Stimulated activated naive B cell treated with anti-CD40 and anti-IgM and Interleukin-4, amounts not matched to agents 10 μg/mL and 1 μg/mL and 100 μg/mL, for 72 hours (primary cell): Measurements from ENCODE around the gene ULK3.
"Not testable (repeated sequence)": the region's sequence is repeated elsewhere in the genome, so short reads cannot be mapped to it uniquely, and the experiment has no call there.

ENCODE experiments used
- ATAC-seq, 2 donors: fragments of 150-1000 bp; cut with Tn5 transposase; replicated peaks; 2 replicates each; pipeline ENCODE4 v1.10.0; 2021; ENCODE audit warnings: moderate library complexity in 1 of 2
- DNase-seq: peaks from one replicate; pipeline ENCODE4 v3.0.0; 2021
- H3K27ac Mint-ChIP-seq: one replicate; pipeline ENCODE4 v1.8.0; 2022; ENCODE audit warnings: mild to moderate bottlenecking, mixed read lengths
- H3K27me3 Mint-ChIP-seq, 2 donors: one replicate each; pipeline ENCODE4 v1.8.0; 2022; ENCODE audit warnings: mixed read lengths in 2 of 2
- H3K36me3 Mint-ChIP-seq, 2 donors: one replicate each; pipeline ENCODE4 v1.8.0; 2022; ENCODE audit warnings: mixed read lengths in 2 of 2, mild to moderate bottlenecking in 1 of 2
- H3K4me1 Mint-ChIP-seq, 2 donors: one replicate each; pipeline ENCODE4 v1.8.0; 2022; ENCODE audit warnings: mixed read lengths in 2 of 2, mild to moderate bottlenecking in 1 of 2
- H3K4me3 Mint-ChIP-seq, 2 donors: one replicate each; pipeline ENCODE4 v1.8.0; 2022; ENCODE audit warnings: mild to moderate bottlenecking in 2 of 2, mixed read lengths in 2 of 2, moderate library complexity in 1 of 2
- H3K9me3 Mint-ChIP-seq, 2 donors: one replicate each; pipeline ENCODE4 v1.8.0; 2022; ENCODE audit warnings: mixed read lengths in 2 of 2, mild to moderate bottlenecking in 1 of 2

Gene ULK3, protein sequence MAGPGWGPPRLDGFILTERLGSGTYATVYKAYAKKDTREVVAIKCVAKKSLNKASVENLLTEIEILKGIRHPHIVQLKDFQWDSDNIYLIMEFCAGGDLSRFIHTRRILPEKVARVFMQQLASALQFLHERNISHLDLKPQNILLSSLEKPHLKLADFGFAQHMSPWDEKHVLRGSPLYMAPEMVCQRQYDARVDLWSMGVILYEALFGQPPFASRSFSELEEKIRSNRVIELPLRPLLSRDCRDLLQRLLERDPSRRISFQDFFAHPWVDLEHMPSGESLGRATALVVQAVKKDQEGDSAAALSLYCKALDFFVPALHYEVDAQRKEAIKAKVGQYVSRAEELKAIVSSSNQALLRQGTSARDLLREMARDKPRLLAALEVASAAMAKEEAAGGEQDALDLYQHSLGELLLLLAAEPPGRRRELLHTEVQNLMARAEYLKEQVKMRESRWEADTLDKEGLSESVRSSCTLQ

DNA sequence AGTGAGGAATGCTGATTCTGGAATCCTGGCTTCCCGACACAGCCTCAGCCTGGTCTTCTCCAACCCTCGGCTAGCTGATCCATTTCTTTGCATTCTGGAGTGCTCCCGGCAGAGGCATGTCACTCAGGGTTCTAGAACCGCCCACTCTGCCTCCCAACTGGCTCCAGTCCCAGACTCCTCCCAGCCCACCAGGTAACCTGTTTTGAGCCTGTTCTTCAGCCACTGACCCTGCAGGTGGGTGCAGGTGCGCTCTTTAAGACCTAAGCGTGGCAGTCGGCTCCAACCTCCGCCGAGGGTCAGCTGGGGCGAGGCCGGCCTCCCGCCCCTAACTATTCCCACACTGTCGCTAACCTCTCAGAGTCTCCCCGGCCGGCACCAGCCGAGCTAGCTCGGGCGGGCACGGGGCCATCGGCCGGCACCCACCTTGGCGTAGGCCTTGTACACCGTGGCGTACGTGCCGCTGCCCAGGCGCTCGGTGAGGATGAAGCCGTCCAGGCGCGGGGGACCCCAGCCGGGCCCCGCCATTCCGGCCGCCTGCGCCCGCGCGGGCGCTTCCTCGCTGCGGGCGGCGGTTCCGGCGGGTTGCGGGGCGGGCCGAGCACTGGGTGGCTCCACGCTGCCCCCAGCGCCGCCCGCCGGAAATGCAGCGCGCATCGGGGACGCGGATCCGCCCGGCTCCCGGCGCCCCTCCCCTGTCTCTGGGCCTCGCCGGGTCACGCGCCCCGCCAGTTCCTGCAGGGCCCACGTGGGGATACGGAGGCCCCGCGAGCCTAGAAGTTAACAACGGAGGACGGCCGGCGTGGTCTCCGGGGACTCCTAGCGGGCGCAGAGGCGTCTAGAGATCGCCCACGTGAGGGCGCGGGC, at the start of gene ULK3:
TSS of gene ULK3 (minus strand) at position 576 of the 864 bp plus-strand sequence. CDS start at position 525, 51 bp downstream.
- H3K36me3 Mint-ChIP-seq: peaks cover 37 to 41% of the 10 kb centered on the region in 2 donors
- H3K4me1 Mint-ChIP-seq: peaks cover 40 to 66% of the 10 kb centered on the region in 2 donors
- H3K27me3 Mint-ChIP-seq: no peaks in the 10 kb centered on the region
- peak within 1 kb of the TSS; percentile 86 to 95 for H3K4me3 Mint-ChIP-seq
- peak within 1 kb of the TSS; percentile 92 for H3K27ac Mint-ChIP-seq
- peak; percentile 89 for DNase-seq
- H3K9me3 Mint-ChIP-seq: no peaks in the 10 kb centered on the region
- ATAC-seq: peak; percentile 91 to 92

DNA sequence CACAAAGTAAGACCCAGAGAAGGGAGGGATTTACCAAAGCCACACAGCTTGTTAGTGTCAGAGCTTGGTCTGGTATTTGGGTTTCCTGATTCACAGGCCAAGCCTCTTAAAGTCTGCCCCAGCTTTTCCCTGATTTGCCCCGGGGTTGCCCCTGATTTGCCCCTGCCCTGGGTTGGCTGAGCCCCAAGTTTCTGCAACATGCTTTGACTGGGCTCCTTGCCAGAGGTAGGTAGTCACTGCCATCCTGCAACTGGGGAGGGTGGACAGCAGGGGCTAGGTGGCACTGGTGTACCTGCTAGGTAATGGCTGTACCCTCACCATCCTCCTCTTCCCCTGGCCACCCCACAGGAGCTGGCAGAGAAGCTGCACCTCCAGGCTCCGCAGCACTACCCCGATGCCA, 49.4 kb upstream of the ULK3 start:
- ATAC-seq (no peak), DNase-seq (no peak)
- peaks cover 16 to 42% of the 10 kb centered on the region in 2 donors for H3K36me3 Mint-ChIP-seq
- H3K27ac Mint-ChIP-seq: no peak overlapping the region
- H3K9me3 Mint-ChIP-seq: no peaks in the 10 kb centered on the region
- H3K4me1 Mint-ChIP-seq: peaks cover 29 to 51% of the 10 kb centered on the region in 2 donors
- H3K27me3 Mint-ChIP-seq: no peaks in the 10 kb centered on the region
- H3K4me3 Mint-ChIP-seq: no peak overlapping the region

DNA sequence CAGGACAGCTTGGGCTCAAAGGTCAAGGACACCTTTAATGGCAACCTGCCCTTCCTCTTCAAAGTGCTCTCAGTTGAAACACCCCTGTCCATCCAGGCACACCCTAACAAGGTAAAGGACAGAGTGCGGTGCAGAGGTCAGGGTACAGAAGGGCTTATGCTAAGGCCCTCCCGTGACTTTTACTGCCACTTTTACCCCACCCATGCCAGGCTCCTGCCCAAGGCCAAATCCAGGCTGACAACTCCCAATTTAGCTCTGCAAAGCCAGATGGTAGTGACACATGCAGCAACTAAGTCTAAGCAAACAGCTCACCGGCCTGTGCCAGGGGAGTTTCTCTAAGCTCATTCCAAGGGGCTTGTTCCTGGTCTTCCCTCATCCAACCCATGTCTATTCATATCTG, 48.5 kb upstream of the ULK3 start:
- H3K4me3 Mint-ChIP-seq: no peak overlapping the region

DNA sequence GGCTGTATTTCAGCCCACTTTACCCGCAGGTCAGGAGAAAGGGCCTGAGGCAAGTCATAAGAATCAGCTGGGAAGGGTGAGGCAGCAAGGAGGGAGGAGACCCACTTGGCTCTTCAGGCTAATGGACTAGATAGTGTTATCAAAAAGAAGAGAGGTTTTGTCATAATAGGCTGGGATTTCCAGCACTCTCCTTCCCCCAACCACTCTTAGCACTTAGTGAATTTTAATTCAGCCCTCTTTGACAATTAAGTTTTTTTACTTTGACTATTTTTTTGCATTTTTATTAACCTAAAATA, 47.7 kb upstream of the ULK3 start:
- Mint-ChIP-seq H3K36me3 (peaks cover 16 to 32% of the 10 kb centered on the region in 2 donors), H3K9me3 (no peaks in the 10 kb centered on the region), H3K27me3 (no peaks in the 10 kb centered on the region)

More for the DNA sequence above, 48.5 kb upstream of the ULK3 start:
- Mint-ChIP-seq H3K27me3 (no peaks in the 10 kb centered on the region), H3K36me3 (peaks cover 16 to 34% of the 10 kb centered on the region in 2 donors), H3K27ac (no peak overlapping the region), H3K9me3 (no peaks in the 10 kb centered on the region), H3K4me1 (peaks cover 30 to 51% of the 10 kb centered on the region in 2 donors)
- ATAC-seq (no peak), DNase-seq (no peak)

DNA sequence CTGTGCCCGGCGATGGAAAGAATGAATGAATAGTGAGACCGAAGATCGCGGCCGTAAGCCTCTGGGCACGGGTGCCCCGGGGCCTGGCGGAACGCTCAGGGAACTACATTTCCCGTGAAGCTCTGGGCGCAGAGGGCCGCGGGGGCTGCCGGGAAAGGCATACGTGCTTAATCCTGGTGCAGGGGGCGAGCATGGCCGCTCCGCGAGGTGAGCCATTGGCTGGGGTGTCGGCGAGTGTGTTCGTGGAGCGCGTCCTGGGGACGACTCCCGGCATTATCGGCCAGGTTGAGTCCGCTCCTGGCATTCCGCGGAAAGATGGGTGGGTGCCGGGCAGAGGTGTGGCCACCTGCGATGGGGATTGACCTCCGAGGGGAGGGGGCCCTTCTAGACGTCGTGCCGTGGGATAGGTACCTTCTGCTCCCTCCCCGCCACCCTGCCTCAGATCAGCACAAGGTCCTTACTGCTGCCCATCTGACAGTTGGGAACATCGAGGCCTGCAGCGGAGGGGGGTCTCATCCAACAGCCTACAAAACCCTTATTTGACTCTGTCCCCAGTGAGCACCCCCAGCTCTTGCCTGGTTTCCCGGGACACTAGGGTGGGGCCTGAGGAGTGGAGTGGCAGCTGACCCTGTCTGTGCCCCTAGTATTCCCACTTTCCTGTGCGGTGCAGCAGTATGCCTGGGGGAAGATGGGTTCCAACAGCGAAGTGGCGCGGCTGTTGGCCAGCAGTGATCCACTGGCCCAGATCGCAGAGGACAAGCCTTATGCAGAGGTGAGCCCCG, 47.1 kb upstream of the ULK3 start, which contains the start of gene MPI:
TSS of gene MPI (plus strand) at position 160 of the 782 bp plus-strand sequence. CDS start at position 192, 32 bp downstream.
- H3K36me3 Mint-ChIP-seq: peaks cover 13 to 30% of the 10 kb centered on the region in 2 donors
- H3K4me3 Mint-ChIP-seq: peak within 1 kb of the TSS; percentile 92 to 93
- peak; percentile 99 for ATAC-seq
- no peaks in the 10 kb centered on the region for H3K9me3 Mint-ChIP-seq
- H3K27me3 Mint-ChIP-seq: no peaks in the 10 kb centered on the region
- H3K4me1 Mint-ChIP-seq: peaks cover 30 to 51% of the 10 kb centered on the region in 2 donors
- DNase-seq: peak; percentile 83
- peak within 1 kb of the TSS; percentile 97 for H3K27ac Mint-ChIP-seq

More for the DNA sequence above, 47.7 kb upstream of the ULK3 start:
- Mint-ChIP-seq H3K4me3 (peak overlapping the region; percentile 92 to 93), H3K27ac (peak overlapping the region; percentile 97), H3K4me1 (peaks cover 30 to 51% of the 10 kb centered on the region in 2 donors)
- DNase-seq: no peak
- no peak for ATAC-seq

DNA sequence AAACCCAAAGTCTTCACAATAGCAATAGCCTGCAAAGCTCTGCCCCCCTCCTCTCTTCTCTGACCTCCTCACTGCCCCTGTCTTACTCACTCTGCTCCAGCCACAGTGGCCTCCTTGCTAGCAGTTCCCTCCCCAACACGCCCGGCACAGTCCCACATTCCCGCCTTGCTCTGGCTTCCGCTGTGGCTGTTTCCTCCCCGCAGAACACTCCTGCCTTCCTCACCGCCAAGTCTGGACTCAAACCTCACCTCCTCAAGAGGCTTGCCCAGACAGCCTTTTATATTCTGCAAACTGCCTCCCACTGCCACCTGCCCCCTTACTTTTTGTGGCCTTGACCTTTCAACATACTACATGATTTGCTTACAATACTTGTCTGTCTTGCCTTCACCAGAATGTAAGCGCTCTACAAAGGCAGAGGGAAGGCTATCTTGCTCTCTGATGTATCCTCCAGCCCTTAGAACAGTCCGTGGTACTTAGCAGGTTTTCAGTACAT, 46.5 kb upstream of the ULK3 start:
- ATAC-seq: peak in 1 of 2 donors; percentile 7
- Mint-ChIP-seq H3K4me1 (peaks cover 30 to 51% of the 10 kb centered on the region in 2 donors), H3K36me3 (peaks cover 13 to 26% of the 10 kb centered on the region in 2 donors), H3K4me3 (peak overlapping the region; percentile 92 to 93), H3K27me3 (no peaks in the 10 kb centered on the region), H3K9me3 (no peaks in the 10 kb centered on the region), H3K27ac (peak overlapping the region; percentile 97)
- no peak for DNase-seq

DNA sequence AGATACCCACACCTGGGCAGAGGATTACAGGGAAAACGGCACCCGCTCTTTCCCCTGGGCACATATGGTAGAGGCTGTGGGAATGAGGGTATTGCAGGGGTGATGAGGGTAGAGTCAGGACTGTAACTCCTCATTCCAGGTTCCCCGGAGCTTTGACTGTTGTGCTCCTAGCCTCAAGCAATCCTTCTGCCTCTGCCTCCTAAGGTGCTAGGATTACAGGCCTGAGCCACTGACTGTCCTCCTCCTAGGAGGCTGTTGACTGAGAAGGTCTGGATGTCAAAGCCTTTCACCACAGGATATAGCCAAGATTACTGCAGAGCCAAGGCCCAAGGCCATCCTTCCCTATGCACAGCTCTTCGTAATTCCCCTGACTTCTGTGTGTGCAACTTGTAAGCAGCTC, 45.8 kb upstream of the ULK3 start:
- Mint-ChIP-seq H3K4me3 (peak overlapping the region in 1 of 2 donors; percentile 92), H3K27me3 (no peaks in the 10 kb centered on the region), H3K36me3 (peaks cover 12 to 23% of the 10 kb centered on the region in 2 donors), H3K4me1 (peaks cover 28 to 49% of the 10 kb centered on the region in 2 donors), H3K27ac (no peak overlapping the region), H3K9me3 (no peaks in the 10 kb centered on the region)
- ATAC-seq: no peak
- DNase-seq: no peak

DNA sequence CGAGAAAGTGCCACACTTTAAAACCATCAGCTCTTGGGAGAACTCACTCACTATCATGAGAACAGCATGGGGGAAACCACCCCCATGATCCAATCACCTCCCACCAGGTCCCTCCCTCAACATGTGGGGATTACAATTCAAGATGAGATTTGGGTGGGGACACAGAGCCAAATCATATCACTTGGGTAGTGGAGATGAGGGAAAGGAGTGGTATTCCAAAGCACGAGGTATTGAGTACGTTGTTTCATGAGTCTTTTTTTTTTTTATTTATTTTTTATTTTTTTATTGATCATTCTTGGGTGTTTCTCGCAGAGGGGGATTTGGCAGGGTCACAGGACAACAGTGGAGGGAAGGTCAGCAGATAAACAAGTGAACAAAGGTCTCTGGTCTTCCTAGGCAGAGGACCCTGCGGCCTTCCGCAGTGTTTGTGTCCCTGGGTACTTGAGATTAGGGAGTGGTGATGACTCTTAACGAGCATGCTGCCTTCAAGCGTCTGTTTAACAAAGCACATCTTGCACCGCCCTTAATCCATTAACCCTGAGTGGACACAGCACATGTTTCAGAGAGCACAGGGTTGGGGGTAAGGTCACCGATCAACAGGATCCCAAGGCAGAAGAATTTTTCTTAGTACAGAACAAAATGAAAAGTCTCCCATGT, 44.7 kb upstream of the ULK3 start:
- not testable (repeated sequence) for H3K4me3 Mint-ChIP-seq, H3K27me3 Mint-ChIP-seq, H3K27ac Mint-ChIP-seq, ATAC-seq, H3K9me3 Mint-ChIP-seq, DNase-seq
- H3K4me1 Mint-ChIP-seq: peaks cover 18 to 38% of the 10 kb centered on the region in 2 donors
- H3K36me3 Mint-ChIP-seq: peaks cover 4 to 13% of the 10 kb centered on the region in 2 donors

DNA sequence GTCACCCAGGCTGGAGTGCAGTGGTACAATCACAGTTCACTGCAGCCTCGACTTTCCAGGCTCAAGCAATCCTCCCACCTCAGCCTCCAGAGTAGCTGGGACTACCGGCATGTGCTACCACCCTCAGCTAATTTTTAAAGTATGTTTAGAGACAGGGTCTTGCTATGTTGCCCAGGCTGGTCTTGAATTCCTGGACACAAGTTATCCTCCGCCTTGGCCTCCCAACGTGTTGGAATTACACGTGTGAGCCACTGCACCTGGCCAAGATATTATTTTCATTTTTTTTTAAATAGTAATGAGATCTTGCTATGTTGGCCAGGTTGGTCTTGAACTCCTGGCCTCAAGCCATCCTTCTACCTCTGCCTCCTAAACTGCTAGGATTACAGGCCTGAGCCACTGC, 42.5 kb upstream of the ULK3 start:
- Mint-ChIP-seq H3K4me3 (no peak overlapping the region), H3K4me1 (peaks cover 14 to 16% of the 10 kb centered on the region in 2 donors), H3K27me3 (peaks cover 0 to 5% of the 10 kb centered on the region in 2 donors), H3K9me3 (peaks cover 0 to 4% of the 10 kb centered on the region in 2 donors), H3K27ac (no peak overlapping the region), H3K36me3 (no peaks in the 10 kb centered on the region)
- ATAC-seq (no peak), DNase-seq (no peak)

DNA sequence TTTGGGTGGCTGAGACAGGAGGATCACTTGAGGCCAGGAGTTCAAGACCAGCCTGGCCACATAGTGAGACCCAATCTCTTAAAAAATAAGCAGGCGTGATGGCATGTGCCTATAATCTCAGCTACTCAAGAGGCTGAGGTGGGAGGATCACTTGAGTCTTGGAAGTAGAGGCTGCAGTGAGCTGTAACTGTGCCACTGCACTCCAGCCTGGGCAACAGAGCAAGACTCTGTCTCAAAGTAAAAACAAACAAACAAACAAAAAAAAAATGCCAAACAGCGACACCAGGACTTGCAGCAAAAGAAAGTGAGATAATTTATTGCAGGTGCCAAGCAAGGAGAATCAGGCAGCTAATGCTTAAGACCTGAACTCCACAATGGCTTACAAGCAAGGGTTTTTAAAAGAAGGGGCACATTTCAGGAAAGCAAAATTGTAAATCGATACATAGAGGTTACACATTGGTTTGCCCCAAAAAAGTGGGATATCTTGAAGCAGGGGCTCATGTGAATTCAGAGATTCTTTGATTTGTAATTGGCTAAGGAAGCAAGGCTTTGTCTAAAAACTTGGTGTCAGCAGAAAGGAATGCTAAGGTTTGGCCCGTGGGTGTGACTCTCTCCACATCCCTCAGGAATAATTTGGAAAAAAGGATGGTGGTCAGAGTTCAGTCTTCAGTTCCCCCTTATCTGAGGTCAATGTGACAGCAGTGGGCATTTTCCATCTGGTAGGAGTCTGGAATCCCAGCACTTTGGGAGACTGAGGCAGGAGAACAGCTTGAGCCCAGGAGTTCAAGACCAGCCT, 41.7 kb upstream of the ULK3 start:
- ATAC-seq: no peak
- Mint-ChIP-seq H3K9me3 (peaks cover 0 to 4% of the 10 kb centered on the region in 2 donors), H3K27ac (peak overlapping the region; percentile 20), H3K4me1 (peaks cover 8 to 9% of the 10 kb centered on the region in 2 donors), H3K27me3 (peaks cover 0 to 5% of the 10 kb centered on the region in 2 donors), H3K4me3 (no peak overlapping the region), H3K36me3 (no peaks in the 10 kb centered on the region)
- no peak for DNase-seq

DNA sequence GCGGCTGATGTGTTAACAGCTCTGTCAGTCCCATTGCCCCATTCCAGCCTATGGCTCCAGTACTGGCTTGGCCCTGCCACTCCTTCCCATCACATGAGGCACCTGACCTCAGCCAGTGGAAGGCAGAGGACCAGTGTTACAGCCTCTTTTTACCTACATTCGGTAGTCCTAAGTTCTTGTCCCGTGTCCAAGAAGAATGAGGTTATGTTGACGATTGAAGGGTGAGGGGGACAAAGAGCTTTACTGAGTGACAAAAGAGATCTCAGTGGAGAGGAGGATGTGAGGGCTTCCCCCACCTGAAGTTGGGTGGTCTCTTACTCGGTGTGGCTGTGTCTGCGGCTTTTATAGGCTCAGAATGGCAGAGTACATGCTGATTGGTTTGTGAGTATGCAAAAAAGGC, 39.6 kb upstream of the ULK3 start:
- peaks cover 0 to 2% of the 10 kb centered on the region in 2 donors for H3K4me1 Mint-ChIP-seq
- H3K4me3 Mint-ChIP-seq: no peak overlapping the region
- ATAC-seq: no peak
- H3K9me3 Mint-ChIP-seq: peaks cover 0 to 4% of the 10 kb centered on the region in 2 donors
- DNase-seq: no peak
- H3K36me3 Mint-ChIP-seq: no peaks in the 10 kb centered on the region
- H3K27ac Mint-ChIP-seq: peak overlapping the region; percentile 38
- peaks cover 0 to 5% of the 10 kb centered on the region in 2 donors for H3K27me3 Mint-ChIP-seq

DNA sequence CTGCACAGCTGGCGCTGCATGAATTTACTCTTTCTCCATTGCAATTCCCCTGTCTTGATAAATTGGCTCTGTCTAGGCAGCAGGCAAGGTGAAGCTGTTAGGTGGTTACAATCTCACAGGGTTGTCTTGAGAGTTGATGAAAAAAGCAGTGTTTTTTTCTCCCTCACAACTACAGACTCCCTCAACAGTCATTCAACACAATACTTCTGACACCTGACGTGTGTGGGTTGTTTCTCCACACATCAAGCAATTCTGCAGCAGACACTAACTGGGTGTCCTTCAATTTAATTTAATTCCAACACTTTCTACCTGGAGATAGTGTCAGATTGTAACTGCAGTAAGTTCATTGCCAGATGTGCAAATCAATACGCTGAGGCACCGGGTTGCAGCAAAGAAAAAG, 35.3 kb upstream of the ULK3 start:
- no peak for DNase-seq
- Mint-ChIP-seq H3K4me1 (peaks cover 5 to 6% of the 10 kb centered on the region in 2 donors), H3K27me3 (peaks cover 0 to 5% of the 10 kb centered on the region in 2 donors), H3K4me3 (no peak overlapping the region), H3K36me3 (peaks cover 0 to 3% of the 10 kb centered on the region in 2 donors), H3K9me3 (peaks cover 4% of the 10 kb centered on the region in 2 donors), H3K27ac (no peak overlapping the region)
- no peak for ATAC-seq
